H9 (cell line): ENCODE results near the gene AS3MT. TPM values are rescaled to one million over a fixed set of nuclear protein-coding genes. Genes with fewer than 3 reads are reported as not detected.

ENCODE experiments used
- DNase-seq: peaks from one replicate; pipeline ENCODE4 v3.0.0-alpha.2; 2017
- H2AFZ ChIP-seq: one replicate; pipeline ENCODE4 v1.6.1; 2013; ENCODE audit warnings: mild to moderate bottlenecking, low read length, control low read depth, moderate library complexity
- H2AK5ac ChIP-seq: 2 replicates; pipeline ENCODE4 v1.6.1; 2013; ENCODE audit warnings: low read length, control low read depth, mixed read lengths; ENCODE audit not compliant: insufficient read length
- H2BK120ac ChIP-seq: one replicate; pipeline ENCODE4 v1.6.1; 2013; ENCODE audit warnings: low read depth, mild to moderate bottlenecking, low read length, control low read depth, inconsistent platforms; ENCODE audit not compliant: poor library complexity, severe bottlenecking
- H2BK12ac ChIP-seq: 2 replicates; pipeline ENCODE4 v1.6.1; 2013; ENCODE audit warnings: low read length, control low read depth, mixed read lengths, low read depth; ENCODE audit not compliant: insufficient read length
- H2BK15ac ChIP-seq: 2 replicates; pipeline ENCODE4 v1.6.1; 2013; ENCODE audit warnings: low read depth, low read length, control low read depth
- H2BK20ac ChIP-seq: one replicate; pipeline ENCODE4 v1.6.1; 2013; ENCODE audit warnings: low read depth, mild to moderate bottlenecking, low read length, control low read depth, inconsistent platforms; ENCODE audit not compliant: poor library complexity, severe bottlenecking
- H2BK5ac ChIP-seq: 2 replicates; pipeline ENCODE4 v1.6.1; 2013; ENCODE audit warnings: low read length, control low read depth, mixed read lengths; ENCODE audit not compliant: insufficient read length
- H3K14ac ChIP-seq: 2 replicates; pipeline ENCODE4 v1.6.1; 2013; ENCODE audit warnings: low read length, control low read depth; ENCODE audit not compliant: insufficient read depth
- H3K18ac ChIP-seq: 2 replicates; pipeline ENCODE4 v1.6.1; 2013; ENCODE audit warnings: low read depth, mild to moderate bottlenecking, mixed read lengths, low read length, control low read depth; ENCODE audit not compliant: insufficient read length
- H3K23ac ChIP-seq: 2 replicates; pipeline ENCODE4 v1.6.1; 2013; ENCODE audit warnings: low read length, control low read depth, mixed read lengths, low read depth; ENCODE audit not compliant: insufficient read length
- H3K23me2 ChIP-seq: 2 replicates; pipeline ENCODE4 v1.6.1; 2013; ENCODE audit warnings: low read depth, mild to moderate bottlenecking, mixed read lengths, low read length, control low read depth; ENCODE audit not compliant: insufficient read length, poor library complexity, severe bottlenecking
- H3K27ac ChIP-seq: 2 replicates; pipeline ENCODE4 v1.5.1; 2013; ENCODE audit warnings: low read length, control low read depth, mixed read lengths, low read depth; ENCODE audit not compliant: insufficient read length
- H3K27me3 ChIP-seq: 2 replicates; pipeline ENCODE4 v1.6.1; 2013; ENCODE audit warnings: low read length, control low read depth, inconsistent platforms; ENCODE audit not compliant: insufficient read depth
- H3K4ac ChIP-seq: 2 replicates; pipeline ENCODE4 v1.6.1; 2013; ENCODE audit warnings: low read depth, mild to moderate bottlenecking, control low read depth, inconsistent platforms, low read length, moderate library complexity
- H3K4me1 ChIP-seq: 2 replicates; pipeline ENCODE4 v1.6.1; 2013; ENCODE audit warnings: low read length, control low read depth, inconsistent platforms; ENCODE audit not compliant: insufficient read depth
- H3K4me2 ChIP-seq: 2 replicates; pipeline ENCODE4 v1.6.1; 2013; ENCODE audit warnings: low read length, control low read depth, mixed read lengths; ENCODE audit not compliant: insufficient read length, insufficient read depth
- H3K56ac ChIP-seq: 2 replicates; pipeline ENCODE4 v1.6.1; 2013; ENCODE audit warnings: low read depth, mild to moderate bottlenecking, mixed read lengths, low read length, control low read depth; ENCODE audit not compliant: insufficient read length
- H3K79me1 ChIP-seq: 2 replicates; pipeline ENCODE4 v1.6.1; 2013; ENCODE audit warnings: low read depth, mild to moderate bottlenecking, moderate library complexity, low read length, control low read depth, inconsistent platforms; ENCODE audit not compliant: insufficient read depth, poor library complexity, severe bottlenecking
- H3K79me2 ChIP-seq: 2 replicates; pipeline ENCODE4 v1.6.1; 2013; ENCODE audit warnings: low read length, control low read depth, inconsistent platforms; ENCODE audit not compliant: insufficient read depth
- H3K9ac ChIP-seq: 2 replicates; pipeline ENCODE4 v1.6.1; 2013; ENCODE audit warnings: low read length, control low read depth, mixed read lengths; ENCODE audit not compliant: insufficient read length; ENCODE audit errors: extremely low read depth
- H3K9me3 ChIP-seq: one replicate; pipeline ENCODE4 v1.6.1; 2013; ENCODE audit warnings: low read depth, low read length, inconsistent platforms; ENCODE audit not compliant: control insufficient read depth
- H3T11ph ChIP-seq: one replicate; pipeline ENCODE4 v1.6.1; 2013; ENCODE audit warnings: mild to moderate bottlenecking, low read length, control low read depth, inconsistent platforms
- H4K20me1 ChIP-seq: one replicate; pipeline ENCODE4 v1.6.1; 2013; ENCODE audit not compliant: control insufficient read depth, insufficient read length, insufficient read depth
- H4K5ac ChIP-seq: 2 replicates; pipeline ENCODE4 v1.6.1; 2013; ENCODE audit warnings: low read depth, mild to moderate bottlenecking, mixed read lengths, low read length, control low read depth; ENCODE audit not compliant: insufficient read length
- H4K8ac ChIP-seq: replicated peaks from 2 replicates; pipeline ENCODE4 v1.6.1; 2013; ENCODE audit warnings: low read length, control low read depth, mixed read lengths, low read depth; ENCODE audit not compliant: insufficient read length
- H4K91ac ChIP-seq: 2 replicates; pipeline ENCODE4 v1.6.1; 2013; ENCODE audit warnings: low read depth, mild to moderate bottlenecking, moderate library complexity, mixed read lengths, low read length, control low read depth; ENCODE audit not compliant: insufficient read length
- H3K27ac Mint-ChIP-seq, 3 experiments: 2 replicates in 2 of 3; 3 replicates in 1 of 3; pipeline ENCODE4 v1.8.0; 2020 to 2021; ENCODE audit warnings: mixed read lengths in 3 of 3, mild to moderate bottlenecking in 1 of 3, moderate library complexity in 1 of 3
- H3K27me3 Mint-ChIP-seq: 2 replicates; pipeline ENCODE4 v1.8.0; 2021; ENCODE audit warnings: low read depth, mild to moderate bottlenecking, moderate library complexity, mixed read lengths
- H3K36me3 Mint-ChIP-seq, 3 experiments: 2 replicates in 2 of 3; 3 replicates in 1 of 3; pipeline ENCODE4 v1.8.0; 2020 to 2021; ENCODE audit warnings: low read depth in 3 of 3, mixed read lengths in 3 of 3; ENCODE audit not compliant: insufficient read depth in 1 of 3
- H3K4me1 Mint-ChIP-seq, 2 experiments: 2 replicates each; pipeline ENCODE4 v1.8.0; 2020; ENCODE audit warnings: mixed read lengths in 2 of 2
- H3K4me3 Mint-ChIP-seq, 2 experiments: 2 replicates in 1 of 2; 3 replicates in 1 of 2; pipeline ENCODE4 v1.8.0; 2020 to 2021; ENCODE audit warnings: mild to moderate bottlenecking in 2 of 2, mixed read lengths in 2 of 2, moderate library complexity in 1 of 2
- H3K9me3 Mint-ChIP-seq, 2 experiments: 2 replicates in 1 of 2; 3 replicates in 1 of 2; pipeline ENCODE4 v1.8.0; 2020; ENCODE audit warnings: mild to moderate bottlenecking in 2 of 2, mixed read lengths in 2 of 2, moderate library complexity in 1 of 2
- CTCF ChIP-seq: fragments of 200-600 bp; sonication (generic); conservative IDR thresholded peaks from 3 replicates; pipeline ENCODE4 v1.8.0; 2021; ENCODE audit warnings: antibody characterized with exemption, mild to moderate bottlenecking
- WGBS: extraction: QIAGEN DNeasy Blood & Tissue Kit; methylation state at CpG from one replicate; pipeline ENCODE4 v1.1.7; 2013; ENCODE audit warnings: missing lambda C conversion rate, low lambda C conversion rate, mixed read lengths; ENCODE audit not compliant: insufficient read length; ENCODE audit errors: extremely low coverage; 5-methylcytosine and 5-hydroxymethylcytosine counted together
- total RNA-seq: library from RNA; stranded (reverse); gene quantifications from 2 replicates; pipeline ENCODE4 v1.2.1, GENCODE V29; 2021

The AS3MT gene
- total RNA-seq, 1 experiment from 2014 or later, result 16.4 TPM

- H3K79me2 ChIP-seq, result no peaks in the 10 kb centered on the region
- H3K14ac ChIP-seq, result no peak overlapping the region
- no peaks in the 10 kb centered on the region for H3K4me1 ChIP-seq
- no CpG with 5 or more reads among the region's 12 CpGs for WGBS
- no peaks in the 10 kb centered on the region for H3K27me3 ChIP-seq
- H3K9ac ChIP-seq, result no peak overlapping the region
- no peaks in the 10 kb centered on the region for H3K27me3 Mint-ChIP-seq
- H4K8ac ChIP-seq, result no peak overlapping the region
- H3K23me2 ChIP-seq, result no peaks in the 10 kb centered on the region
- H2BK120ac ChIP-seq, result no peak overlapping the region
- no peak for DNase-seq
- no peak overlapping the region for H3T11ph ChIP-seq
- no peak overlapping the region for H3K23ac ChIP-seq
- no peak for TF ChIP-seq CTCF
- peaks cover 9% of the 10 kb centered on the region for H3K9me3 ChIP-seq
- 0 out of 4 replicates have a peak, but pooled peaks cover 0 to under 1% of the 10 kb centered on the region in 2 experiments for H3K4me1 Mint-ChIP-seq
- H3K4ac ChIP-seq, result no peak overlapping the region
- no peaks in the 10 kb centered on the region for H3K79me1 ChIP-seq
- H3K18ac ChIP-seq, result no peak overlapping the region
- H4K20me1 ChIP-seq, result no peaks in the 10 kb centered on the region
- H3K27ac Mint-ChIP-seq, result peak overlapping the region in 1 of 3 experiments; percentile 37; a peak in 1 of 7 replicates
- H3K9me3 Mint-ChIP-seq, result peaks cover 13 to 16% of the 10 kb centered on the region in 2 experiments; a peak in 4 of 5 replicates
- H4K5ac ChIP-seq, result no peak overlapping the region
- H3K4me3 Mint-ChIP-seq, result no peak overlapping the region
- H3K27ac ChIP-seq, result no peak overlapping the region
- H2AFZ ChIP-seq, result no peak overlapping the region
- H2BK12ac ChIP-seq, result no peak overlapping the region
- no peak overlapping the region for H3K56ac ChIP-seq
- no peak overlapping the region for H2BK20ac ChIP-seq
- H3K4me2 ChIP-seq, result no peak overlapping the region
- H2BK5ac ChIP-seq, result no peak overlapping the region
- no peak overlapping the region for H2BK15ac ChIP-seq
- H3K36me3 Mint-ChIP-seq, result peaks cover 0 to 5% (median 0%) of the 10 kb centered on the region in 3 experiments; a peak in 2 of 7 replicates
- no peak overlapping the region for H4K91ac ChIP-seq
- H2AK5ac ChIP-seq, result no peak overlapping the region
Measured at GRCh38 chr10:102822222-102822621, 47.0 kb upstream of the AS3MT start.
